GM12872 (cell line): Measurements from ENCODE around the gene DNAJB11.

Experiments used
- CTCF ChIP-seq: IDR thresholded peaks from 3 replicates; pipeline ENCODE4 v1.5.1; 2011; ENCODE audit warnings: low read depth, mild to moderate bottlenecking, low read length, moderate library complexity; ENCODE audit not compliant: insufficient read depth

DNAJB11 gene

GRCh38 chr3:186625600-186626042 lies 55.1 kb downstream of the DNAJB11 start:
- TF ChIP-seq CTCF: no peak

DNA sequence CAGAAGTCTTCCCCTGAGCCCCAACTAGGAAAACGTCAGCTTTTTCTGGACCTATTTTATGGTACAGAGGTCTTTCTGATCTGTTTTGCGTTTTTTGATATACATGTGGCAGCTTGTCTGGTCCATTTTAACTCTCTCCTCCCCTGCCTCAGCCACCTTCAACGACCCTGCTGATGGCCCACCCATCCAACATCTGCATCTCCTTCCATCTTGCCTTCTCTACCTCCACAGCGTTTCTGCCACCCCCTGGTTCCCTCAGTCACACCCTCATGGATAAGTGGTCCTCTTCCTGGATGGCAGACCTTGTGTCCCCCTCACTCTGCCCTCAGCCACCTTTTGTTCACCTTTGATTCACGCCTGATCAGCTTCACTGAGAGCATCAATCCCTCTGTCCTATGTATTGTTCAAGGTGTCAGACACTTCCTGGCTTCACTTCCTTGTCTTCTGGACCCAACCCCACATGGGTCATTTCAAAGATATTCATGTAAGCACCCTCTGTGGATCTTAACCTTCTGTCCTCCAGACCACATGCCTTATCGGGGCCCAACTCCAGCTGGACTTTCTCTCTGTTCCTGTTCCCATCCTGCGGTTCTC lies 55.8 kb downstream of the DNAJB11 start:
- no peak for TF ChIP-seq CTCF

GRCh38 chr3:186627852-186628414 lies 57.4 kb downstream of the DNAJB11 start:
- TF ChIP-seq CTCF: no peak

- no peak for TF ChIP-seq CTCF
Observed at GRCh38 chr3:186628756-186629155, 58.2 kb downstream of the DNAJB11 start.

- TF ChIP-seq CTCF: no peak
Observed at GRCh38 chr3:186630950-186631641, 60.6 kb downstream of the DNAJB11 start.

GRCh38 chr3:186633481-186633880 lies 63.0 kb downstream of the DNAJB11 start:
- no peak for TF ChIP-seq CTCF
